SK-N-MC (cell line): Measurements from ENCODE around the gene PEX3.

Experiments
- EZH2 ChIP-seq: fragments of 200-600 bp; sonication (generic); IDR thresholded peaks from one replicate; pipeline ENCODE4 v1.6.1; 2017; ENCODE audit warnings: antibody characterized with exemption
- POLR2AphosphoS5 ChIP-seq: IDR thresholded peaks from 2 replicates; pipeline ENCODE4 v1.6.1; 2012; ENCODE audit warnings: mild to moderate bottlenecking, low read depth, low read length, borderline replicate concordance

GRCh38 chr6:143450453-143451371 is at the start of gene PEX3, which contains the start of gene ADAT2:
- TF ChIP-seq POLR2AphosphoS5 (peak; percentile 96), EZH2 (no peak)
